NCI-H2196 treated with DMSO at 0.1 percent for 48 hours (cell line): ENCODE results near the gene TSHR.
A peak's percentile ranks its signal among the peaks of the same experiment; 100 is the strongest.
"Not testable (repeated sequence)": the region's sequence is repeated elsewhere in the genome, so short reads cannot be mapped to it uniquely, and the experiment has no call there.

Experiments
- DNase-seq: peaks from one replicate; lab custom pipeline; 2025; ENCODE audit not compliant: unreplicated experiment; lab: John Stamatoyannopoulos, UW

The TSHR gene

DNA sequence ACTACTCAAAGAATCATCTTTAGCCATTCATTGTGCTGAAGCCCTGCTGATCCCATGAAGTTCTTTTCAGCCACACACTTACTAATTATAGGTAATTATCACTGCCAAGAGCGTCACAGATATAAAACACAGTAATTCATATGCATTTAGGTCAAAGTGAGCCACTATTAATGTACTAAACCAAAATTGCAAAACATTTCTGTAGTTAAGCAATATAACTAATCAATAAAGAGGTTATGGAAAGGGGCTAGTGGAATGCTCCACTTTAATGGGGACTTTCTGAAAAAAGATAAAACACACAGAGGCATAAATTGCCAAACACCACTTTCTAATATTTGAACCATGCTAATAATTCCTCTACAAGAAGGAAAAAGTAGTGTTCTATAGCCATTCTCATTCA lies 7.1 kb upstream of the TSHR start:
- no peak for DNase-seq

- no peak for DNase-seq
These were observed 3.9 kb upstream of the TSHR start for GRCh38 chr14:80951491-80951890.

DNA sequence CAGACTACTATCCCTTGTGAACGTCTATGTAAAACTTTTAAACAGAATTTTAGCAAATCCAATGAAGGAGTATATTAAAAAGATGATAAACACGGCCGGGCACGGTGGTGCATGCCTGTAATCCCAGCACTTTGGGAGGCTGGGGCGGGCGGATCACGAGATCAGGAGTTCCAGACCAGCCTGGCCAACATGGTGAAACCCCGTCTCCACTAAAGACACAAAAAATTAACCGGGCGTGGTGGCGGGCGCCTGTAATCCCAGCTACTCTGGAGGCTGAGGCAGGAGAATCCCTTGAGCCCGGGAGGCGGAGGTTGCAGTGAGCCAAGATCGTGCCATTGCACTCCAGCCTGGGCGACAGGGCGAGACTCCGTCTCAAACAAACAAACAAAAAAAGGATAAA lies 2.2 kb upstream of the TSHR start:
- DNase-seq, result not testable (repeated sequence)

GRCh38 chr14:80954687-80955299 lies 628 bp upstream of the TSHR start:
- peak; percentile 44 for DNase-seq

DNA sequence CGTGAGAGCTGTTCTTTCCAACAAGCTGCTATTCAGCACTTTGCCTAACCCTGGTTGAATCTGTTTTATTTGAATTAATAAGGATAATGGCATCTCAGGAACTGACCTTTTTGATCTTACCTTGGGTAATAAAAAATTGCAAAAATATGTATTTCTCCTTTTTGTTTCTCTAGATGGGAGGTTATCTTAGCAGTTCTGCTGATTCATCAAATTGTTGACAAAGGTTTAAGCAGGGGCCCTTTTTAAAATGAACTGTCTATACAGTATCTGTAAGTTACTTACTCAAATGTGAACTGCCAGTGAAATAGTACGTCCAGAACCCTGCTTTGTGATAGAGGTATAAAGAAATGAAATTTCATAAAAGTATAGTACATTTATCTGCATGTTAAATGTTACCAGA lies 681 bp downstream of the TSHR start:
- DNase-seq, result no peak

DNA sequence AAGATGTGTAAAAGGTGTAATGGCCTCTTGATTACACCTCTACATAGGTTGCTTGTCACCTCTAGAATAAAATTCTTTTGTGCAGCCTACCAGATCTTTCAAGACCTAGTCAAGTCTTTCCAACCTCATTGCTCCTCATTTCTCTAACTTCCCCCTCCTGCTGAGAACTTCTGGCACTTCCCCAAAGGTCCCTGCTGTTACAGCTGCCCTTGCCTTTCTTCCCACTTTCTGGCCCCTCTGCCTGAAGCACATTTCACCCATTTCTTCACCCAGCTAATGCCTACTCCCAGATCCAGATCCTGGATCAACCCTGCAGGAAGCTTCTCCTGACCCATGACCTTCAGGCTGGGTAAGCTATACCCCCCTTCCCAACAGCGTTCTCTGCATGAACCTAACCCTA lies 1.5 kb downstream of the TSHR start:
- DNase-seq, result no peak

GRCh38 chr14:80957613-80958012 lies 2.2 kb downstream of the TSHR start:
- DNase-seq, result no peak

DNA sequence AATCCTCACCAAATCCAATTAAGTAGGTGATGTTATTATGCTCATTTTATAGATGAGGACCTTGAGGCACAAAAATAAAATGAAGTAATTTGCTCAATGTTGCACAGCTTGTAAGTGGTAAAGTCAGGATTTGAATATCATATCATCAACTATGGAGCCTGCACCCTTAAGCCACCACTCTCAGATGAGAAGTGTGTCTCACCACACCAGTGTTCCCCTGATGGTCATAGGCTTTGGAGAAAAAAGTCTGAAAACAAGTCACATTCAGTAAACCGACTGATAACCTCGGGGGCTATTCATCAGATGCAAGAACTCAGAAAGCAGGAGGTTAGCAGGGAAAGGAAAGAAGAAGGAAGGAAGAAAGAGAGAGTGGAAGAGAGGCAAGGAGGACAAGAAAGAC lies 2.8 kb downstream of the TSHR start:
- DNase-seq, result no peak

- DNase-seq, result no peak
These were observed 3.5 kb downstream of the TSHR start for GRCh38 chr14:80958939-80959338.

- DNase-seq, result no peak
These were observed 4.1 kb downstream of the TSHR start for GRCh38 chr14:80959496-80959895.

DNA sequence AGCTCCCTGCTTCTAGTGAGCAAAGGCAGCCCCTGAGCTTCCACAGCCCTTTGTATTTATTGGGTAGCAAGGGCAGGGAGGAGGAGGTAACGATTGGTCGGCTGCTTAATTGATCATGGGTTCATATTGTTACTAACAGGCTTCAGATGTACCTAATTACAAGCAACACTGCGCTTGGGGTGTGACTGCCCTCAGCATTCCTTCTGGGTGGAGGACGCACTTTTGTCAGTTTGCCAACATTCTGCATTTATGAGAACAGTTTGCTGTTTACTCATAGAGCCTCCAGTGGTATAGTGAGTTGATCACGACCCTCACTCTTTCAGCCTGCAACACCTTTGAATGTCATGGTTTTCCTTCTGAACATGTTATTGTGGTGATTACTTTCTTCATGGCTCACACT lies 9.6 kb downstream of the TSHR start:
- no peak for DNase-seq

GRCh38 chr14:80973931-80974641 lies 18.7 kb downstream of the TSHR start:
- no peak for DNase-seq

- DNase-seq, result no peak
These were observed 19.3 kb downstream of the TSHR start for GRCh38 chr14:80974679-80975078.

GRCh38 chr14:80977221-80977620 lies 21.8 kb downstream of the TSHR start:
- no peak for DNase-seq

DNA sequence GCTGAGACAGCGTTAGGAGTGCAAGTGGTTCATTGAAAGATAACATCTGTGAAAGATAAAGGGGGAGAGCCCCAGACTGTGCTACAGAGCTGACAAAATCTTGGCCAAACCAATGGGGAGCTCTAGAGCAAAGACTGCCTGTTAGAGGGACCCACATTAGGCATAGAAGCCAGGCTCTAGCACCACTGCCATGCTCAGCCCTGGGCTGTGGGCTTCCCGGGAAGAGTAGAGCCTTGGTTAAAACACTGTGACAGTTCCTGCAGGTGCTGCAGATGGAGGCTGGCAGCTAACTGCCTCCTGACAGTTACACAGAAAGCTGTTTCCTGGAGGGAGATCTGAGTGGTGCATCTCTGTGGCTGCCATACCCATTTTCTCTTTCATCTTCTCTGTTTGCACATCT lies 23.0 kb downstream of the TSHR start:
- DNase-seq, result no peak

DNA sequence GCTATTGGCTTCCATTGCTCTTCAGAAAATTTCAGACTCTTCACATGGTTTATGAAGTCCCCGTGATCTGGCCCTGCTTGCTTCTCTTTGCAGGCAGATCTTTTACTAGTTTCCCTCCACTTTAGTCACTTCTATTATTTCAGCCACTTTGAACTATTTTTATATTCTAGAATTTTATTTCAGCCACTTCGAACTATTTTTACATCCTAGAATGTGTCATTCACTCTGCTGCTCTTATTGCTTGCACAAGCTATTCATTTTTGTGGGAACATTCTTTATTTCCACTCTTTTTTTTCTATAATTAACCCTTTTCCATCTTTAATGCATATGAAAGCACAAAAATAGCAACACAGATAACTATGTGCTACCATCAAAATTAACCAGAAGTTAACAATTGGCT lies 24.5 kb downstream of the TSHR start:
- DNase-seq, result no peak

DNA sequence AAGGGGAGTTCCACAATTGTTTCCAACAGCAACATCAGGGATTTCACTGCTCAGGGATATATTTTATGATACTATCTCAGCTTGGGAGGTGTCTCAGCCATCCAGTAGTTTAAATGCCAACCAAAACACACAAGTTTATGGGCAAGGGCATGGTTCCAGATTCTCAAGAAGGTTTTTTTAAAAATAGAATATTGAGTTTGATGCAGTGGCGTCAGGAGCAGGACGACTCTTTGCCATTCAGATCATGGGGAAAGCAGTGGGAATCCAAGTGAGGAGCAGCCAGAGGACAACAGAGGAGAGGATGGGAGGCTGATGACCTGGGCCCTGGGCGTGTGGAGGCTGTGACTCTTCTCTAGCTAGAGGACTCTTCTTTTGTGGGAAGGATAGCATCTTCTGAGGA lies 25.7 kb downstream of the TSHR start:
- DNase-seq, result no peak

GRCh38 chr14:80981673-80982072 lies 26.3 kb downstream of the TSHR start:
- DNase-seq, result no peak

DNA sequence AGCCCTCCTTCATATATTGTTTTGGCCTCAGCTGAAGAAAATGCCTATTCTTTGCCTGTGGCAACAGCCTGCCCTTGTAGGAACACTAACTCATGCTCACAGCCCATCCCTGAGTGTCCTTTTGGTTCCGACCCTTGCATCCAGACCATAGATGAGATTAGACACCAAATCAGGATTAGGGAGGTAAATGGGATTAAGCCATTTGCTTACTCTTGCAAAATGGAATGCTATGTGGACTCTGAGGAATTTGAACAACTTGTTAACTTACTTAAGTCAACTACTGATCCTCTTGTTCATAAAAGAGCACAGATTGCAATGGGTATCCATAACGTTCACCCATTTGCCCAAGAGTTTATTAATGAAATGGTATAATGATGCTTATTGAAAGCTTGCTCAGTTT lies 27.3 kb downstream of the TSHR start:
- no peak for DNase-seq

- peak; percentile 22 for DNase-seq
These were observed 32.0 kb downstream of the TSHR start for GRCh38 chr14:80987235-80988032.

DNA sequence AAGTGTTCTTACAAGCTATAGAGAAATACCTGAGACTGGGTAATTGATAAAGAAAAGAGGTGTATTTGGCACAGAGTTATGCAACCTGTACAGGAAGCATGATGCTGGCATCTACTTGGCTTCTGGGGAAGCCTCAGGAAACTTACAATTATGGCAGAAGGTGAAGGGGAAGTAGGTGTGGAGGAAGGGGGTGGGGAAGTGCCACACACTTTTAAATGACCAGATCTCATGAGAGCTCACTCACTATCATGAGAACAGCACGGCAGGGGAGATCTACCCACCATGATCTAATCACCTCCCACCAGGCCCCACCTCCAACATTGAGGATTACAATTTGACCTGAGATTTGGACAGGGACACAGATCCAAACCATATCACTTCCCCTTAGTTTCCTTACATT lies 32.8 kb downstream of the TSHR start:
- DNase-seq, result no peak

GRCh38 chr14:80988735-80989429 lies 33.5 kb downstream of the TSHR start:
- DNase-seq, result no peak
